ENCODE data around the gene TAS2R43.
"Not testable (repeated sequence)": the region's sequence is repeated elsewhere in the genome, so short reads cannot be mapped to it uniquely, and the experiment has no call there.

The TAS2R43 gene

DNA sequence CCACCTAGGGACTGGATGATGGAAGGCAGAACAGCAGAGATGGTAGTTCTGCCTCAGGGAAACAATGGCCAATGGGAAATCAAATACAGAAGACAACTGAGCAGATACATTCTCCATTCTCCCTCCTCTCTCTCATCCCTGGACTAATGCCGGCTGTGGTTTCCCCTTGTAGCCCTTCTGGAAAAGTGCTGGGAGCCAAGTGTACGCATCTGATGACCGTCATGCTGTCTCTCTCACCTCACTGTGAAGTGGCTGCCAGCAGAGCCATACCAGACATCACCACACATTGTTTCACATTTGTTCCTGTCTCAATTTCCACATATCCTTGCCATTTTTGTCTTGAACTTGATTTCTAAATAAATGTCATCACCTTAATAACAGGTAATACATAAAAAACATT, 33.1 kb downstream of the TAS2R43 start:
- FAIRE-seq = no peak

DNA sequence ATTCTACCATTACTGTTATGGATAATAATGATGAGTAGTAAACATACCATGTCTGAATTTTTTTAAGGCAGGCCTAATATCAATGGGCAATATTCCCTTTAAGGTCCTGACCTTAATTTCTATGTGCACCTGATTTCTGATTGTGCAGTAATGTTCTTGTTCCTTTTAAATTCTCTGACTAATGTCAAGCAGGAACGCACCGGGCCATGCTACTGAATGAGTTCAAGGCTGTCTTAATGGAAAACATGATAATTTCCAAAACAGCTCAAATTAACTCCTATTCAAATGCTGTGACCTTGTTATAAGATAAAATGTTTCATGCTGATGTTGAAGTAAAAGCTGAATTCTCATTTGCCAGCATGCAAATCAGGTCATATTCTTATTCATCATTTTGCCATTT, 36.8 kb downstream of the TAS2R43 start:
- FAIRE-seq = no peak

DNA sequence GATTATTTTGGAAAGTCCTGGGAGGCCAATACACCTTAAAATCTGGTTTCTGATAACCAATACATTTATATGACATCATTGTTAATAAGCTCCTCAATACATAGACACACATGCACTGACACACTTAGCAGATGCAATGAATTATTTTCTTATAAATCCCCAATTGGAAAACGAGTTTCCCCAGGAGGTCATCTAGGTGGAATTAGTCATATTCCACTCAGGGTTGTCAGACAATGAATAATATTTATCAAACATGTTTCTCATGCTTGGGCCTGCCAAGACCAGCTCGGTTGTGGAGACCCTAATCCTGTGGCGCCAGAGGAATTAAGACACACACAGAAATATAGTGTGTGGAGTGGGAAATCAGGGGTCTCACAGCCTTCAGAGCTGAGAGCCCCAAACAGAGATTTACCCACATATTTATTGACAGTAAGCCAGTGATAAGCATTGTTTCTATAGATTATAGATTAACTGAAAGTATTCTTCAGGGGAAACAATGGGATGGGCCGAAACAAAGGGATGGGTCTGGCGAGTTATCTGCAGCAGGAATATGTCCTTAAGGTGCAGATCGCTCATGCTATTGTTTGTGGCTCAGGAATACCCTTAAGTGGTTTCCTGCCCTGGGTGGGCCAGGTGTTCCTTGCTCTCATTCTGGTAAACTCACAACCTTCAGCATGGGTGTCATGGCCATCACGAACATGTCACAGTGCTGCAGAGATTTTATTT, 42.1 kb downstream of the TAS2R43 start:
- FAIRE-seq = not testable (repeated sequence)

DNA sequence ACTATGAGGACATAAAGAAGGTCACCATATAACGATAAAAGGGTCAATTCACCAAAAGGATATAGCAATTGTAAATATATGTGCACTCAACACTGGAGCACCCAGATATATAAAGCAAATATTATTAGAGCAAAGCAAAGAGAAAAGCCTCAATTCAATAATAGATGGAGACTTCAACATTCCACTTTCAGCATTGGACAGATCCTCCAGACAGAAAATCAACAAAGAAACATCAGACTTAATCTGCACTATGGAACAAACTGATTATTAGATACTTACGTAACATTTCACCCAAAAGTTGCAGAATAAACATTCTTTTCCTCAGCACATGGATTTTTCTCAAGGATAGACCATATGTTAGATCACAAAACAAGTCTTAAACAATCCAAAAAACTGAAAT, 50.7 kb downstream of the TAS2R43 start:
- FAIRE-seq = not testable (repeated sequence)
